Retinal pigment epithelial cell (primary cell): ENCODE measurements around the gene RGL4.
"Not testable (repeated sequence)": the region's sequence is repeated elsewhere in the genome, so short reads cannot be mapped to it uniquely, and the experiment has no call there.

Source experiments
- DNase-seq: peaks from one replicate; pipeline ENCODE4 v3.0.0-alpha.2; 2010; ENCODE audit warnings: low read depth
- H3K4me3 ChIP-seq: 2 replicates; pipeline ENCODE4 v1.5.1; 2011; ENCODE audit warnings: mild to moderate bottlenecking, low read length, control low read depth, moderate library complexity
- TF ChIP-seq, protein P1 (sequence below): conservative IDR thresholded peaks from 2 replicates; pipeline ENCODE4 v1.5.1; 2011; ENCODE audit warnings: low read depth, low read length, control low read depth, inconsistent platforms

The RGL4 gene

GRCh38 chr22:23675502-23676415, 15.1 kb upstream of the RGL4 start:
- TF ChIP-seq, protein P1, sequence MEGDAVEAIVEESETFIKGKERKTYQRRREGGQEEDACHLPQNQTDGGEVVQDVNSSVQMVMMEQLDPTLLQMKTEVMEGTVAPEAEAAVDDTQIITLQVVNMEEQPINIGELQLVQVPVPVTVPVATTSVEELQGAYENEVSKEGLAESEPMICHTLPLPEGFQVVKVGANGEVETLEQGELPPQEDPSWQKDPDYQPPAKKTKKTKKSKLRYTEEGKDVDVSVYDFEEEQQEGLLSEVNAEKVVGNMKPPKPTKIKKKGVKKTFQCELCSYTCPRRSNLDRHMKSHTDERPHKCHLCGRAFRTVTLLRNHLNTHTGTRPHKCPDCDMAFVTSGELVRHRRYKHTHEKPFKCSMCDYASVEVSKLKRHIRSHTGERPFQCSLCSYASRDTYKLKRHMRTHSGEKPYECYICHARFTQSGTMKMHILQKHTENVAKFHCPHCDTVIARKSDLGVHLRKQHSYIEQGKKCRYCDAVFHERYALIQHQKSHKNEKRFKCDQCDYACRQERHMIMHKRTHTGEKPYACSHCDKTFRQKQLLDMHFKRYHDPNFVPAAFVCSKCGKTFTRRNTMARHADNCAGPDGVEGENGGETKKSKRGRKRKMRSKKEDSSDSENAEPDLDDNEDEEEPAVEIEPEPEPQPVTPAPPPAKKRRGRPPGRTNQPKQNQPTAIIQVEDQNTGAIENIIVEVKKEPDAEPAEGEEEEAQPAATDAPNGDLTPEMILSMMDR, result no peak
- no peak for DNase-seq
- no peak overlapping the region for H3K4me3 ChIP-seq

GRCh38 chr22:23676841-23677700, 13.7 kb upstream of the RGL4 start:
- DNase-seq, H3K4me3 ChIP-seq: not testable (repeated sequence)

GRCh38 chr22:23677701-23677995, 13.2 kb upstream of the RGL4 start:
- H3K4me3 ChIP-seq, result no peak overlapping the region
- no peak for DNase-seq
- TF ChIP-seq, protein P1, result no peak

- DNase-seq, result no peak
- H3K4me3 ChIP-seq, result no peak overlapping the region
- TF ChIP-seq, protein P1, result no peak
Observed at GRCh38 chr22:23678133-23678532, 12.7 kb upstream of the RGL4 start.

DNA sequence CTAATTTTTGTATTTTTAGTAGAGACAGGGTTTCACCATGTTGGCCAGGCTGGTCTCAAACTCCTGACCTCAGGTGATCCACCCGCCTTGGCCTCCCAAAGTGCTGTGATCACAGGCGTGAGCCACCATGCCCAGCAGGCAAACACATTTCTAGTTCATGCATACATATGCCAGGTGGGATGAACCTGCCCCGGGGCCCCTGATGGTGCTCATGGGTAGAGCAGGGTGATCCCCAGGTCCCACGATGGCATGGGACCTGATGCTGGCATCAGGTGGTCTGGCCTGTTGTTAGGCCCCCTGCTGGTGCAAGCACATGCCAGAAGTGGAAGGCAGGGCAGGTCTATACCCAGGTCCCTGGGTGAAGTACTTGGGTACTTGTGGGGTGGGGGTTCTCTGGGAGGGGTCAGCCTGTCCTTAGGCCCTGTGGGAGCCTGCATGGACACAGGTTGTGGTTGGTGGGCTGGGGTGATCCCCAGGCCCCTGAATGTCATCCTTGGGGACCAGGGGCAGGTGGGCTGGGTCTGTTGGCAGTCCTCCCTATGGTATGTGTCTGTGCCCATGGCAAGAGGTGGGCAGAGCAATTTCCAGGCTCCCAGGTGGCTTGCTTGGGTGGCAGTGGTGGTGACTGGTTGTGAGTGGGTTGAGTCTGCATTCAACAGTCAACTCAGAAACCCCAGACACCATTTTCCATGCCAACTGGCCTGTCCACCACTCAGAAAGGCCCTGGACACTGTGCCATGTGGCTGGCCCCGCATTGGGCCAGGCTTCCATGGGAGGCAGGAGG, 9.6 kb upstream of the RGL4 start:
- TF ChIP-seq, protein P1, result no peak
- H3K4me3 ChIP-seq, result no peak overlapping the region
- no peak for DNase-seq

DNA sequence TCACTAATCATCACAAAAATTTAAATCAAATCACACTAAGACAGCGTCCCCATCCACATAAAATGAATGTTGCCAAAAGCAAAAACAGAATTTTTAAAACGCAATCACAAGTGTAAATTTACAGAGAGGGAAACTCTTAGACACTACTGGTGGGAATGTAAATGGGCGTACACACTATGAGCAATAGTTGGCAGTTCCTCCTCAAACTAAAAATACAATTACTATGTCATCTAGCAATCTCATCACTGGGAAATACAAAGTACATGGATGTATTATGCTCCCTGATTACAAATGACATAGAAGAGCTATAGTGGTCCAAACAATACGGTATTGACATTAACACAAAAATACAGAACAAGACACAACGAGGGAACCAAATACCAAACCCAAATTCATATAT, 8.7 kb upstream of the RGL4 start:
- TF ChIP-seq, protein P1, result no peak
- no peak for DNase-seq
- H3K4me3 ChIP-seq, result no peak overlapping the region

DNA sequence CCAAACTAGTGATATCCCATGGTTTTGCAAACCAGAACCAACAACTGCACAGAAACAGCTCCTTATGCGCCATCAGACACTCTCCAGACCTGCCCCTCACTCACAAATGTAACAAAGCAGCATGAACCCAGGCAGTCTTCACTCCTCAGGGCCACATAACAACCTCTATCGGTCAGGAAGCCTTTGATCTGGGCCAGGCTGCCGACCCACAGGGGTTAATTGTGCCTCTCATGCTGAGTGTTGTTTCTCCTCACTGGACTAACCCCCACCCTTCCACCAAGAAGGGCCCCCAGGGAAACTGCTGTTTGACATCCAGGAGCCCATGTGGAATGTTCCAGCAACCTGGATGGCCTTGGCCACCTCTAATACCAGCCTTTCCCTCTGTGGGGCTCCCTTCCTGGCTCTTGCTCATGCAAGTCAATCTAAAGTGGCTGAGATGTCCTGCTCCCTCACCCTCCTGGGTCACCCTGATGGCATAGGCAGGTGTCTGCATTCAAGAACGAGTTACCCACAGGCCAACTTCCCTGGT, 7.9 kb upstream of the RGL4 start:
- H3K4me3 ChIP-seq, result no peak overlapping the region
- TF ChIP-seq, protein P1, result no peak
- DNase-seq, result no peak
